Measurements from ENCODE around the gene NMUR1.
"Not testable (repeated sequence)": the region's sequence is repeated elsewhere in the genome, so short reads cannot be mapped to it uniquely, and the experiment has no call there.

Gene NMUR1

DNA sequence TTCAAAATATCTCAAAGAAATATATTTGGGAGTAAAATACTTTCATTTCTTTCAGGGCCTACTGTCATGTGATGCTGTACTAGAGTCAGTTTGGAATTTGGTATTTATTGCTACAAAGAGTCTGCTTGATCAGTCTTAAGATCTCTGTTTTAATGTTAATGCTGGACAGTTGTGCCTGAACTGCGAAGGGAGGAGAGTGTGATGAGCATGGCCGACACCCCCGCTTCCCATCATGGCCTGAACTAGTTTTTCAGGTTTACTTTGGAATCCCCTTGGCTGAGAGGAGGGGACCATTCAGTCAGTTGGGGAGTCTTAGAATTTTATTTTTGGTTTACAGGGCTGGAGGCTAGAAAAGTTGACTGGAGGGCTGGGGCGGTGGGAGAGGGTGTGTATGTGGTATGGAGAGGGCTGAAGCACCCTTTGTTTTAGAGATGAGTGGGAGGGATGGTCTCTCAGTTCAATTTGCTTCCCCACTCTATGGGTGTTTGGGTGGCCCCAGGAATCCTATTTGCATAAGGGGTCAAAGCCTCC, 41.5 kb upstream of the NMUR1 start:
- no peak for TF ChIP-seq CTCF (IDR thresholded peaks at IDR 0.05)
- TF ChIP-seq ZFX (IDR thresholded peaks at IDR 0.05; ENCODE audit: borderline replicate concordance): no peak
- no peak overlapping the region for H3K27ac ChIP-seq

DNA sequence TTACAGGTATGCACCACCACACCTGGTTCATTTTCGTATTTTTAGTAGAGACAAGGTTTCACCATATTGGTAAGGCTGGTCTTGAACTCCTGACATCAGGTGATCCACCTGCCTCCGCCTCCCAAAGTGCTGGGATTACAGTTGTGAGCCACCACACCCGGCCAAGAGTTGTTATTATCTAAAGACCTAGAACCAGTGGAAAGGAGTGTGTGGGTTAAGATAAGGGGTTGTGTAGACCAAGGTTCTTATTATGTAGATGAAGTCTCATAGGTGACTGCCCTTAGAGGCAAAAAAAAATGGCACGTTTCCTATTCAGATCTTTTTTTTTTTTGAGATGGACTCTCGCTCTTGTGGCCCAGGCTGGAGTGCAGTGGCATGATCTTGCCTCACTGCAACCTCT, 40.7 kb upstream of the NMUR1 start:
- not testable (repeated sequence) for H3K27ac ChIP-seq

- TF ChIP-seq ZFX (IDR thresholded peaks at IDR 0.05; ENCODE audit: borderline replicate concordance) (no peak), CTCF (IDR thresholded peaks at IDR 0.05) (no peak)
- H3K27ac ChIP-seq: no peak overlapping the region
These were observed 38.7 kb upstream of the NMUR1 start for GRCh38 chr2:231568785-231569435.

DNA sequence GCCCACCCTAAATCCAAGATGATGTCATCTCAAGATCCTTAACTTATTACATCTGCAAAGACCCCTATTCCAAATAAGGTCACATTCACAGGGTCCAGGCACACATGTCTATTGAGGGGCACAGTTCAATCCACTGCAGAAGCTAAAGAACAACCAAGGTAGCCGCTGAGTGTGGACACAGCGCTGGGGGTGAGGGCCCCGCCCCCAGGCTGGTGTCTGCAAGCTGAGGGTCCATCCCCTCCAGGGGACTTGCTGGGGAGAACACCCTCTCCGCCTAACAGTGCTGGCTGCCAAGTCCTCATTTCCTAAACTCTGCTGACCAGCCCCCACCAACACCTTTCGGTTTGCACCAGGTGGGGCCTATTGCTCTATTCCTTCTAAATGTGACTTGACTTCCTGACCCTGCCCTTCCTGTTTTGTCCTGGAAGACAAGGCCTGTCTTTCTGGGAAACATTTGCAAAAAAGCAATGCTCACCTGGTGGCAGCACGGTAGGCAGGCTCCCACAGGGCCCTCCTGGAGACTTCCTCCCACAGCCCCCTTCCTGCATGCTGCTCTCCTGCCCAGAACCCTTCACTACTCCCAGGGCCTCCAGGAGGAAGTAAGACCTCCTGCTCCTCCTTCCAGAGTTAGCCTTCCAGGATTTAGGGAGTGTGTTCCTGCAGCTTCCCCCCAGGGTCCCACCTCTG, 38.0 kb upstream of the NMUR1 start:
- TF ChIP-seq CTCF (IDR thresholded peaks at IDR 0.05): no peak
- TF ChIP-seq ZFX (IDR thresholded peaks at IDR 0.05; ENCODE audit: borderline replicate concordance): no peak
- H3K27ac ChIP-seq: no peak overlapping the region

DNA sequence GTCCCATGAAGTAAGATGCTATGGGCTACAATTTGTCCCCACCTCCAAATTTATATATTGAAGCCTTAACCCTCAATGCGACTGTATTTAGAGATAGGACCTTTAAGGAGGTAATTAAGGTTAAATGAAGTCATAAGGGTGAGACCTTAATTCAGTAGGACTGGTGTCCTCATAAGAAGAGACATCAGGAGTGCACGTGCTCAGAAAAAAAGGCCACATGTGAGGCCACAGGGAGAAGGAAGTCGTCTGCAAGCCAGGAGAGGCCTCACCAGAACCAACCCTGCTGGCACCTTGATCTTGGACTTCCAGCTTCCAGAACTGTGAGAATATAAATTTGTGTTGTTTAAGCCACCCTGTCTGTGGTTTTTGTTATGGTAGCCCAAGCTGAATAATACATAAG, 36.9 kb upstream of the NMUR1 start:
- no peak overlapping the region for H3K27ac ChIP-seq
- no peak for TF ChIP-seq ZFX (IDR thresholded peaks at IDR 0.05; ENCODE audit: borderline replicate concordance)
- TF ChIP-seq CTCF (IDR thresholded peaks at IDR 0.05): no peak

GRCh38 chr2:231565887-231566594, 35.8 kb upstream of the NMUR1 start:
- no peak overlapping the region for H3K27ac ChIP-seq

More at GRCh38 chr2:231565887-231566594, 35.8 kb upstream of the NMUR1 start:
- TF ChIP-seq CTCF (IDR thresholded peaks at IDR 0.05) (no peak), ZFX (IDR thresholded peaks at IDR 0.05; ENCODE audit: borderline replicate concordance) (no peak)
